IPS-15b (cell line): Measurements from ENCODE around the gene FBXW12.

Source experiments
- H3K27me3 ChIP-seq: one replicate; pipeline ENCODE4 v1.6.1; 2013; ENCODE audit warnings: low read length; ENCODE audit not compliant: control insufficient read depth, insufficient read depth
- H3K36me3 ChIP-seq: one replicate; pipeline ENCODE4 v1.6.1; 2013; ENCODE audit warnings: low read length; ENCODE audit not compliant: control insufficient read depth, insufficient read depth
- H3K4me1 ChIP-seq: one replicate; pipeline ENCODE4 v1.6.1; 2013; ENCODE audit warnings: mild to moderate bottlenecking, low read length; ENCODE audit not compliant: control insufficient read depth, insufficient read depth
- H3K4me3 ChIP-seq: one replicate; pipeline ENCODE4 v1.5.1; 2013; ENCODE audit warnings: low read depth, low read length
- H3K9ac ChIP-seq: one replicate; pipeline ENCODE4 v1.6.1; 2013; ENCODE audit warnings: low read depth, mild to moderate bottlenecking, low read length
- H3K9me3 ChIP-seq: one replicate; pipeline ENCODE4 v1.6.1; 2013; ENCODE audit warnings: mild to moderate bottlenecking, low read length; ENCODE audit not compliant: control insufficient read depth, insufficient read depth

FBXW12 gene

DNA sequence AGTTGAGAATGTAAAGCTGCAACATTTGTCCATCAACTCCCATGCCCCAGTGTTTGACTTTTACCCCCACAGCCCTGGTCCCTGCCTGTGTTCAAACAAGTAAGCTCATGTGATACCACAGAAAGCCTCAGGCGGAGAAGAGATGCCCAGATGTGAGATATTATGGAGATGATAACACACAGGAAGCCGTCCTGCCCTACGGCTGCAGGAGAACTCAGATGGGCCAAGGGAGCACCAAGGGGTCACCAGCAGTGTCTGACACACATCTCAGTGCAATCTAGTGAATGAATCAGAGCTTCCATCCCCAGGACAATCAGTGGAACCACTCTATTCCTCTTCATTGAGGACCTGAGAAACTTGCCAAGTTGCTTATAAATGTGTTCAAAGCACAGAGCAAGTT is 24.5 kb upstream of the FBXW12 start:
- no peaks in the 10 kb centered on the region for H3K36me3 ChIP-seq

DNA sequence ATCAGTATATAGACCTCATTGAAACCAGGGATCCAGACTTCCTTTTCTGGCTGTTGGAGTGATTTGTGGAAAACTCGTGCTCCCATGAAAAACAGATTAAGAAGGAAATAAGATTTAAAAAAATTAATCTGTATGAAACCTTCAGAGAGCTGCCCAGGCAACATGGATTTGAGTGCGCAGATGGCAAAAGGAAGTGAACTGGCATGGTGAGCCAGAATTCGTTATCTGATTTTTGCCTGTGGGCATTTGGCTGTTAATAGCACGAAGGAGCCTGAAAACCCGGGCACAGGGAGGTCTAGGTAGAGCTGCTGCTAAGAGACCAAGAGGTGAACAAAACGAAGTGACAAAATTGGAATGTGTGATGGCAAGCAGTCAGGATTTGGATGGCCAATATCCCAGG is 19.5 kb upstream of the FBXW12 start:
- H3K36me3 ChIP-seq, result no peaks in the 10 kb centered on the region
- no peaks in the 10 kb centered on the region for H3K9me3 ChIP-seq
- no peak overlapping the region for H3K9ac ChIP-seq
- H3K4me3 ChIP-seq, result no peak overlapping the region
- no peaks in the 10 kb centered on the region for H3K27me3 ChIP-seq
- H3K4me1 ChIP-seq, result no peaks in the 10 kb centered on the region

More for the DNA sequence above, 24.5 kb upstream of the FBXW12 start:
- Histone ChIP-seq H3K4me1 (no peaks in the 10 kb centered on the region), H3K9me3 (no peaks in the 10 kb centered on the region), H3K9ac (no peak overlapping the region), H3K4me3 (no peak overlapping the region), H3K27me3 (peaks cover 2% of the 10 kb centered on the region)

DNA sequence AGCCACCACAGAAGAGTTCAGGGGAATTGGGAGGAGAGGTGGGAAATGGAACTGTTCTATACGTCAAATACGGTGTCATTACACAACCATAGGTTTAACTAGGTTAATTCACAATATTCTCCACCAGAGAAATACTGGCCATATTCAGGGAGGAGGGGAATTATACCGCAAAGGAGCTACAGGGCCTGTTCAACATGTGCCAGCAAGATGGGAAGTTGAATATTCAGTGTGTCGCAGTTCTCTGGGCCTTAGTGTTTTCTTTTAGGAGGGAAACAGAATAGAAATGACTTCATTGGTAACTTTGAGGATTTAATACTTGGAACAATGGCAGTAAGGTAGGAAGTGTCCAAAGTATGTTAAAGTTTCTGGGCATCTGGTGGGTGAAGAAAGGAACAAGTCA is 18.0 kb upstream of the FBXW12 start:
- no peaks in the 10 kb centered on the region for H3K36me3 ChIP-seq
- no peak overlapping the region for H3K9ac ChIP-seq
- H3K4me3 ChIP-seq, result no peak overlapping the region
- no peaks in the 10 kb centered on the region for H3K9me3 ChIP-seq
- H3K27me3 ChIP-seq, result no peaks in the 10 kb centered on the region
- H3K4me1 ChIP-seq, result no peaks in the 10 kb centered on the region

DNA sequence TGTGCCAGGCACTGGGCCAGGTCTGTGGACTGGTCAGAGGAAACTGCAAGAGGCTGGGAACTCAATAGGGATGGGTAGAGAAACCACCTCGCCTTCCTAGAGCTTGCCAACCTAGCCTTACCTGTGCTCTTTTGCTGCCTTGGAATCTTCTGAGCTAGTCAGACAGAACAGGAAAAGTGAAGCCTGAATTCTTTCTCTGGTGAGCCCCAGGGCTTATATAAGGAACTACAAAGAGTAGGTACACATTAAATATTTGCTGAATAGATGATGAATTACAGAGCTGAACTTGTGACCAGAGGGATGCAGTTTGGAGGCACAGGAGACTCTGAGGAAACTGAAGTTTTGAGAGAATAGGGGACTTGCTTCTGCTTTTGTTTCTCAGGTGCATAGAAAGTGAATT is 15.6 kb upstream of the FBXW12 start:
- no peak overlapping the region for H3K9ac ChIP-seq
- no peaks in the 10 kb centered on the region for H3K36me3 ChIP-seq
- no peak overlapping the region for H3K4me3 ChIP-seq
- H3K4me1 ChIP-seq, result no peaks in the 10 kb centered on the region
- no peaks in the 10 kb centered on the region for H3K27me3 ChIP-seq
- no peaks in the 10 kb centered on the region for H3K9me3 ChIP-seq

DNA sequence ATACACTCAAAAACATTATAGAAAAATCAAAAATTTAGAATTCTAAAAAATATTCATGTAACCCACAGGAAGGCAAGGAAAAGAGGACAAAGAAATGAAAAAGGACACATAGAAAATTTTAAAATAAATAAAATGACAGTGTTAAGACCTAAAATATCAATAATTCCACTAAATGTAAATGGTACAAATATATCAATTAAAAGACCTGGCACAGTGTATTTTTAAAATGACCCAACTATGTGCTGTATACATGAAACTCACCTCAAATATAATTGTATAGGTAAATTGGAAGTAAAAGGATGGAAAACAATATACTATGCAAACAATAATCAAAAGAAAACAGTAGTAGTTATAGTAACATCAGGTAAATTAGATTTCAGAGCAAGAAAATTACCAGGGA is 10.1 kb upstream of the FBXW12 start:
- Histone ChIP-seq H3K9me3 (no peaks in the 10 kb centered on the region), H3K27me3 (no peaks in the 10 kb centered on the region), H3K9ac (no peak overlapping the region), H3K4me1 (no peaks in the 10 kb centered on the region), H3K4me3 (no peak overlapping the region), H3K36me3 (no peaks in the 10 kb centered on the region)

DNA sequence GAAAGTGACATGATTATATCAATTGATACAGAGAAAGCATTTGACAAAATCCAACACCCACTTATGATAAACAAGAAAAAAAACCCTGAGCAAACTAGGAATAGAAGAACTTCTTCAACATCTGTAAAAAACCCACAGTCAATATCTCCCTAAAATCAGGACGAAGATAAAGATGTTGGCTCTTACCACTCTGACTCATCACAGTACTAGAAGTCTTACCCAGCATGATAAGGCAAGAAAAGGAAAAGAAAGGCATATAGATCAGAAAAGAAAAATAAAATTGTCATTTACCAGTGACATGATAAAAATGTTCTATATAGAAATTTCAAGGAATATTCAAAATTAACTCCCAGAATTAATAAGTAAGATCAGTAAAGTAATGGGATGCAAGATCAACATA is 7.2 kb upstream of the FBXW12 start:
- H3K4me3 ChIP-seq, result no peak overlapping the region
- H3K27me3 ChIP-seq, result no peaks in the 10 kb centered on the region
- no peaks in the 10 kb centered on the region for H3K9me3 ChIP-seq
- H3K4me1 ChIP-seq, result peaks cover under 1% of the 10 kb centered on the region
- no peak overlapping the region for H3K9ac ChIP-seq
- H3K36me3 ChIP-seq, result no peaks in the 10 kb centered on the region

DNA sequence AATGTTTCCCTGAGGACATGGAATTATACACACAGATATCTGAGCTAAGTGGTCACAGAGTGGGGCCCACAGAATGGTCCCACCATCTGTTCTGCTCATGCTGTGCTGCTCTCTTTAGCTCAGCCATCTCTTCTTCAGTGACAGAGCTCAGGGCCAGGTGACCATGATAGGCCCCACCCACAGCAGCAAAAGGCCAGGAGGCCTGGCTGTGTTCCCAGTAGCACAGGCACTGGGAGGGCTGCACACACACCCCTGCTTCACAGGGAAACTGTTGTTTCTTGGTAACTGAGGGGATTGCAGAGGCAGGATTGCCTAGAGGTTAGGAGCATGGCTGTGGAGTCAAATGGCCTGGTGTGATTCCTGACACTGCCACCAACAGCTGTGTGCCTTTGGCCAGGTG is 4.8 kb upstream of the FBXW12 start:
- peaks cover 6% of the 10 kb centered on the region for H3K4me1 ChIP-seq
- no peaks in the 10 kb centered on the region for H3K9me3 ChIP-seq
- H3K9ac ChIP-seq, result no peak overlapping the region
- no peaks in the 10 kb centered on the region for H3K27me3 ChIP-seq
- no peaks in the 10 kb centered on the region for H3K36me3 ChIP-seq
- no peak overlapping the region for H3K4me3 ChIP-seq

DNA sequence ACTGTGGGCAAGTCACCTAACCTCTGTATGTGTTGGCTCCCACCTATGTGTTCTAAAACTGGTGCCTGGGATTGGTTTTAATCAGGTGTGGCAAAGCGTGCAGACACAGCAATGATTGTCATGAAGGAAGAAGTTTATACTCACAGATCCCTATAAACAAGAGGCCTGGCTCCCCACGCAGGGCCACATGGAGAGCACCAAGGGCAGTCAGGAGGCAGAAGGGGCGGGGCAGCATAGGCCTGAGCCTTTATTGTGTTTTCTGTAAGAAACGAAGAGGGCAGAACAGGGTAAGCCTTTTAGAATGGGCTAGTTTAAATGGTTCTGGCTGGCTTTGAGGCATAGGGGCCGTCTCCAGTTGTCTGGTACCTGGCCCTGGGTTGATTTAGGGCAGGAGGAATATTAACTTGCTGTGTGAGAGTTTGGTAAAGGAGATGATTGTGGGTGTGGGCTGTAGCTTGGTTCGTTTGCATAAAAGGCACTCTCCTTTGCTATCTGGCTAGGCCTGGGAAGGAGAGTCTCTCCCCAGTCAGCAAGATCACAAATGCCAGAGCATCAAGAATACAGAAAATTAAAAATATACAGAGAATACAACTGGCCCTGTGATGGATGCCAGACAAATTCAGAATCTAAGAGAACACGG is 2.2 kb upstream of the FBXW12 start:
- no peaks in the 10 kb centered on the region for H3K27me3 ChIP-seq
- peaks cover 6% of the 10 kb centered on the region for H3K4me1 ChIP-seq
- H3K4me3 ChIP-seq, result no peak overlapping the region
- H3K36me3 ChIP-seq, result no peaks in the 10 kb centered on the region
- H3K9me3 ChIP-seq, result no peaks in the 10 kb centered on the region
- H3K9ac ChIP-seq, result no peak overlapping the region

DNA sequence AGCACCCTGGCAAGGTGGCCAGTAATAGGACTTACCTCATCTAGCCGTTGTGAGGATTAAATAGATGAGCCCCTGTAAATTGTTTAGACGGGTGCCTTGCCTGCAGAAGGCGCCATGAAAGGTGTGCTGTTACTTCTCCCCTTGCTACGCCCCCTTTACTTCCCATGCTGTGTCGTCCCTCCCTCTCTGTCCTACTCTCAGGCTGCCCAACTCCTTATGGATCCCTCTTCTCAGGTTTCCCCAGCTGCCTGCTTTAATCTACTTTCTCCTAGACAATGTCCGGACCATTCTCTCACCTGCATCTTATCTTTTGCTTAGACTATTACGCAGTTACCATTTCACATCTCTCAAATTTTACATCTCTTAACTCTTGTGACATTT is 1.7 kb upstream of the FBXW12 start:
- Histone ChIP-seq H3K4me1 (peaks cover 6% of the 10 kb centered on the region), H3K4me3 (no peak overlapping the region)

DNA sequence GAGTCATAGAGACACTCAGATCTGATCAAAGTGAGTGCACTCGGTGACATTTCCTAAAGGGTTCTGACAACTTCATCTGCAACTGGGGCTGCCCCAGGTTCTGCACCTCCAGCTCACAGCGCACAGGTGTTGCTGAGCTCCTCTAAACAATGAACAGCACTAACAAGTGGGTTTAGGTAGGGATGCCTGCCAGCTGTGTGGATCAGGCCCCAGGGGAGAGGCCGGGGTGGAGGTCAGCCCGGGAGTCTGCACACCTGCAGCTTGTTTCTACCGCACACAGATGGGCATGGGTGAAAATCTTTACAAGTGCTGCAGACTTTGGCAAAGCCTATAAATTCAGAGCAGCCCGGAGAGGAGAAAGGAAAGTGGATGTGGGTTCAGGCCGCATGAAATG is 355 bp downstream of the FBXW12 start:
- Histone ChIP-seq H3K36me3 (no peaks in the 10 kb centered on the region), H3K4me3 (no peak overlapping the region), H3K9me3 (no peaks in the 10 kb centered on the region), H3K4me1 (peaks cover 6% of the 10 kb centered on the region), H3K27me3 (no peaks in the 10 kb centered on the region), H3K9ac (no peak overlapping the region)

More for the DNA sequence above, 1.7 kb upstream of the FBXW12 start:
- Histone ChIP-seq H3K36me3 (no peaks in the 10 kb centered on the region), H3K9me3 (no peaks in the 10 kb centered on the region), H3K9ac (no peak overlapping the region), H3K27me3 (no peaks in the 10 kb centered on the region)

DNA sequence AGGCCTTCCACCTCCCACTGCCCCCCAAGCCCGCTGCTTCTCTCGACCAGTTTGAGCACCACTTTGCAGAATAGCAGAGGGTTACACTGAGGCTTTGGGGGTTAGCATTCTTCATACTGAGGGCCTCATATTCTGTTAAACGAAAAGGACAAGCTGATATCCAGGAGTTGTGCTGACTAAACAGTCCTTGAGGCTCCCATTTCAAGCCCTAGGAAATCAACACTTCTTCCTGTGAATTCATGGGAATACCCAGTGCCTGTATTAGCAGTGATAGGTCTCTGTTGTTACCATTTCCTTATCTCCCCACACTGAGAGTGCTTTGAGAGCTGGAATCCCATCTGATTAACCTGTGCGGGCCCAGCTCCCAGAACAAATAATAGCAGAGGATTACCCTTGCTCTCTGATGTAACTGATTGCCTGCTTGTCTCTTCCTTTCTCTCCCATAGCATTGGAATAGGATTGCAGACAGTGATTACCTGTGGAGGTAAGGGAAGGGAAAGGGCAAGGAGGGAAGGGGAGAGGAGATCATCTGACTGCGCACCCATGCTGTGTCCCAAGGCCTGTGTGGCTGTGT is 930 bp downstream of the FBXW12 start:
- peaks cover 6% of the 10 kb centered on the region for H3K4me1 ChIP-seq
- no peaks in the 10 kb centered on the region for H3K27me3 ChIP-seq
- no peaks in the 10 kb centered on the region for H3K36me3 ChIP-seq
- H3K9ac ChIP-seq, result no peak overlapping the region
- H3K4me3 ChIP-seq, result no peak overlapping the region
- no peaks in the 10 kb centered on the region for H3K9me3 ChIP-seq

DNA sequence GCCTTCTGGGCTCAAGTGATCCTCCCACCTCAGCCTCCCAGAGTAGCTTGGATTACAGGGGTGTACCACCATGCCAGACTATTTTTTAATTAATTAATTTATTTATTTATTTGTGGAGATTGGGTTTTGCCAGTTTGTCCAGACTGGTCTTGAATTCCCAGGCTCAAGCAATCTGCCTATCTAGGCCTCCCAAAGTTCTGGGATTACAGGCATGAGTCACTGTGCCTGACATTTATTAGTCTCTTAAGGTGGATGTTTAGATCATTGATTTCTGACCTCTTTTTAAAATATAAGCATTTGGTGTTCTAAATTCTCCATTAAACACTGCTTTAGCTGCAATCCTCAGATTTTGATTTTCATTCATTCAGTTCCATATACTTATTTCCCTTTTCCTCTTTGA is 15.6 kb downstream of the FBXW12 start:
- Histone ChIP-seq H3K4me3 (no peak overlapping the region), H3K9me3 (no peaks in the 10 kb centered on the region), H3K4me1 (no peaks in the 10 kb centered on the region), H3K9ac (no peak overlapping the region), H3K27me3 (no peaks in the 10 kb centered on the region), H3K36me3 (no peaks in the 10 kb centered on the region)
